ENCODE measurements around the gene FNDC5.

GRCh38 chr1:32900371-32900955, 29.8 kb upstream of the FNDC5 start:
- TF ChIP-seq CTCF (IDR thresholded peaks at IDR 0.05) (no peak), POLR2A (IDR thresholded peaks at IDR 0.05) (no peak)

Data from right lobe of liver (tissue), 4 donors.